ENCODE results near the gene FAM32A. TPM values are rescaled to one million over a fixed set of nuclear protein-coding genes. Genes with fewer than 3 reads are reported as not detected.

FAM32A gene
- total RNA-seq, 1 donor from 2014 or later, result 82.9 TPM

DNA sequence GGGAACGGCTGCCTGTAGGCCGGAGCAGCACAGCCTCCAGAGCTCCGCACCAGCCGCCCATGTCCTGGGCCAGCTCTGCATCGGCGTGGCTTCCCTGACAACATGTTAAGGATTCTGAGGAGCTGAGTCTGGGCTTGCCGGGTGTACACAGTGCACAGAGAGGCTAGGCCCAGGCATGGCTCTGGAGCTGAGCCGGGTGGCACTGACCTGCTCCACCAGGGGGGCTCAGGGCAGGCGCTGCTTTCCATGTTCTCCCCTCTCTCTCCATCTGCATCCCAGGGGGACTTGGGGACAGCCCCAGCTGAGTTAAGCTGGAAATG, 44.1 kb downstream of the FAM32A start:
- H3K36me3 ChIP-seq (ENCODE audit: control insufficient read depth, insufficient read depth, low read length), result peaks cover 39% of the 10 kb centered on the region
- TF ChIP-seq, protein P1, sequence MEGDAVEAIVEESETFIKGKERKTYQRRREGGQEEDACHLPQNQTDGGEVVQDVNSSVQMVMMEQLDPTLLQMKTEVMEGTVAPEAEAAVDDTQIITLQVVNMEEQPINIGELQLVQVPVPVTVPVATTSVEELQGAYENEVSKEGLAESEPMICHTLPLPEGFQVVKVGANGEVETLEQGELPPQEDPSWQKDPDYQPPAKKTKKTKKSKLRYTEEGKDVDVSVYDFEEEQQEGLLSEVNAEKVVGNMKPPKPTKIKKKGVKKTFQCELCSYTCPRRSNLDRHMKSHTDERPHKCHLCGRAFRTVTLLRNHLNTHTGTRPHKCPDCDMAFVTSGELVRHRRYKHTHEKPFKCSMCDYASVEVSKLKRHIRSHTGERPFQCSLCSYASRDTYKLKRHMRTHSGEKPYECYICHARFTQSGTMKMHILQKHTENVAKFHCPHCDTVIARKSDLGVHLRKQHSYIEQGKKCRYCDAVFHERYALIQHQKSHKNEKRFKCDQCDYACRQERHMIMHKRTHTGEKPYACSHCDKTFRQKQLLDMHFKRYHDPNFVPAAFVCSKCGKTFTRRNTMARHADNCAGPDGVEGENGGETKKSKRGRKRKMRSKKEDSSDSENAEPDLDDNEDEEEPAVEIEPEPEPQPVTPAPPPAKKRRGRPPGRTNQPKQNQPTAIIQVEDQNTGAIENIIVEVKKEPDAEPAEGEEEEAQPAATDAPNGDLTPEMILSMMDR (IDR thresholded peaks at IDR 0.05; ENCODE audit: insufficient read depth, low read length, severe bottlenecking), result no peak
- no peaks in the 10 kb centered on the region for H3K27me3 ChIP-seq (ENCODE audit: control insufficient read depth, insufficient read depth, low read length)
- DNase-seq (ENCODE audit: low read depth) (no peak), FAIRE-seq (no peak)
- H3K4me3 ChIP-seq (ENCODE audit: low read depth, low read length), result no peak overlapping the region

DNA sequence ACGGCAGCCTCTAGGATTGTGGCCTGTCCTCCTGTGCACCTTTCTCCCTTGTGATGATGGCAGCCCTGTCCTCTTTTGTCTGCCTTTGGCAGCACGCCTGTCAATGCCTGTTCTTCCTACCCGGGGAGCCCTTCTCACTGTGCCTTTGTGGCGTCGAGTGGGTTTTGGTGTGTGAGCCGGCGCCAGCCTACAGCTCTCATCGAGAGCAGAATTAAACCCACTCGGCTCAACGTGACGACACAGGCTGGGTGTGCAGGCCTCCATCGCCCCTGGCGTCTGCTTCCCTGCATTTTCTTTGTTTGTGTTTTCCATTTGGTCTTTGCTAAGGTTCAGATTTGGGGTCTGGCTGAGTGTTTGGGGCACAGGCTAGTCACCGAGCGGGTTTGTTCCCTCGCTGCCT, 46.9 kb downstream of the FAM32A start:
- TF ChIP-seq, protein P1 (IDR thresholded peaks at IDR 0.05; ENCODE audit: insufficient read depth, low read length, severe bottlenecking), result no peak
- H3K27me3 ChIP-seq (ENCODE audit: control insufficient read depth, insufficient read depth, low read length), result no peaks in the 10 kb centered on the region
- H3K4me3 ChIP-seq (ENCODE audit: low read depth, low read length), result no peak overlapping the region
- DNase-seq (ENCODE audit: low read depth), result no peak
- no peak for FAIRE-seq
- H3K36me3 ChIP-seq (ENCODE audit: control insufficient read depth, insufficient read depth, low read length), result peaks cover 32% of the 10 kb centered on the region

DNA sequence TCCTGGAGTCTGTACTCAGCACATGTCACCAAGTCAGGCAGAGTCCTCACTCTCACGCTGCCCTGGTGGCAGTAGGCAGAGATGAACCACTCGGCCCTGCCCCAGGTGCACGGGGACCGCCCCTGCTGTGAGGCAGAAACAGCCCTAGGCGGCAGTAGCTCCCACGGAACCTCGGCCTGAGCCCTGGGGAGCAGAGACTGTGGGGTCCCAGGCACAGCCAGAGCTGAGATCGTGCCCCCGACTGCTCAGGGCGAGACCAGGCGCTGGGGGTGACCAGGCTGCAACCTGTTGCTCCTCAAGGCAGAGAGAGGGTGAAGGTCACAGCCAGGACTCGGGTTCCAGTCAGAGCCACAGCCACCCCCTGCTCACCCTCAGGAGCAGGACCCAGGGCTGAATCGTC, 47.4 kb downstream of the FAM32A start:
- H3K36me3 ChIP-seq (ENCODE audit: control insufficient read depth, insufficient read depth, low read length), result peaks cover 29% of the 10 kb centered on the region
- TF ChIP-seq, protein P1 (IDR thresholded peaks at IDR 0.05; ENCODE audit: insufficient read depth, low read length, severe bottlenecking), result no peak
- FAIRE-seq (no peak), DNase-seq (ENCODE audit: low read depth) (no peak)
- H3K4me3 ChIP-seq (ENCODE audit: low read depth, low read length), result no peak overlapping the region
- H3K27me3 ChIP-seq (ENCODE audit: control insufficient read depth, insufficient read depth, low read length), result no peaks in the 10 kb centered on the region

DNA sequence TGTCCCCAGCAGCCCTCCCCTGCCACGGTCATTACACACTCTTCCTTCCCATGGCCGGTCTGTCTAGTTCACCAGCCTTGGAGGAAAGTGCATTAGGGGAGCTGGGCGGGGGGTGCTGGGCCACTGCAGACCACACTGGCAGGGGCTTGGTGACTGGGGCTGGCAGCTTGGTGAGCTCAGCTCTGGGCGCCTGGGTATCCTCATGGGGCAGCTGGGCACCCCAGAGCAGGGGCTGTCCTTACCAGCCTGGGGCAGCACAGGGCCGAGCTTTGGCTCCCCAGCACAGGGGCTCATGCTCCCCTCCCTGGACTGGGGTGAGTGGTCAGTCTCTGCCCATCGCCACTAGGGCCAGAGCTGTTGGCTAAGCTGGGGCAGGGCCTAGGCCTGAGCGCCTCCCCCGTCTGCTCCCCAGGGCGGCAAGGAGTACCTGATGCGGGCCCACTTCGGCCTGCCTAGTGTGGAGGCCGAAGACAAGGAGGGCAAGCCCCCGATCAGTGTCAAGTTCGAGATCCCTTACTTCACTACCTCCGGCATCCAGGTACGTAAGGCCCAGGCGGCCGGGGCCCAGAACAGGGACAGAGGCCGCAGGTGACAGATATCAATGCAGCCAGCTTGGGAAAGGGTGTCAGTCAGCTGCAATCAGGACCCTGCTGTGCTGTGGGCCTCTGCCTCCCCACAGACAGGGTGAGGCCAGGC, 48.0 kb downstream of the FAM32A start:
- Histone ChIP-seq H3K36me3 (ENCODE audit: control insufficient read depth, insufficient read depth, low read length) (peaks cover 25% of the 10 kb centered on the region), H3K27me3 (ENCODE audit: control insufficient read depth, insufficient read depth, low read length) (no peaks in the 10 kb centered on the region), H3K4me3 (ENCODE audit: low read depth, low read length) (no peak overlapping the region)
- DNase-seq (ENCODE audit: low read depth) (no peak), FAIRE-seq (no peak)
- TF ChIP-seq, protein P1 (IDR thresholded peaks at IDR 0.05; ENCODE audit: insufficient read depth, low read length, severe bottlenecking), result no peak

DNA sequence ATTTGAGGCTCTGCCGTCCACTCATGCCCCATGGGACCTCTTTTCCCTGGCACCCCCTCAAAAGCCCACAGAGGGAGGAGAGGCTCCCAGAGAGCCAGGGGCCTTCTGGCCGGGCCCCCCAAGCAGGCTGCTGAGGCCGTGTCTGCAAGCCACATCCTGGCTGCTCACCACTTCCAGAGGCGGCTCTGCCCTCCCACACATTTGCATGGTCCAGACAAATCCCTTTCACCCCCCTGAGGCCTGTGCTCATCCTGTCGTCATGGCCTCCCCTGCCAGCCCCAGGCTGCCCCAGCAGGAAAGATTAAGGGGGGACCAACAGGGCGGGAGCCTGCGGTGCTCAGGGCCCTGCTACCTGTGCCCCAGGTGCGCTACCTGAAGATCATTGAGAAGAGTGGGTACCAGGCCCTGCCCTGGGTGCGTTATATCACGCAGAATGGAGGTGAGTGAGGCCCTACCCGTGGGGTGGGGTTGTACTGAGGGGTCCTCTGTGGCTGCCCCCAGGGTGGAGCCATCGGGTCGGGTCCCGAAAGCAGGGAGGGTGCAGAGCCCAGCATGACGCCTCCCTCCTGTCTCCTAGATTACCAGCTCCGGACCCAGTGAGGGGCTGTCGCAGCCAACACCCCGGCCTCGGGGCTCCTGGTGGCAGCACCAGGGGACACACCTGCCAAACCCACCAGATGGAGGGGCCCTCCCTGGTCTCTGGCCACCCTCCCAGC, 48.8 kb downstream of the FAM32A start:
- Histone ChIP-seq H3K27me3 (ENCODE audit: control insufficient read depth, insufficient read depth, low read length) (no peaks in the 10 kb centered on the region), H3K4me3 (ENCODE audit: low read depth, low read length) (no peak overlapping the region), H3K36me3 (ENCODE audit: control insufficient read depth, insufficient read depth, low read length) (peaks cover 21% of the 10 kb centered on the region)
- FAIRE-seq (no peak), DNase-seq (ENCODE audit: low read depth) (no peak)
- TF ChIP-seq, protein P1 (IDR thresholded peaks at IDR 0.05; ENCODE audit: insufficient read depth, low read length, severe bottlenecking), result no peak
